ENCODE data around the gene CLSTN2.
A peak's percentile ranks its signal among the peaks of the same experiment; 100 is the strongest.

The CLSTN2 gene

GRCh38 chr3:139937674-139938279 is 2.8 kb downstream of the CLSTN2 start:
- no peaks in the 10 kb centered on the region for H3K36me3 ChIP-seq
- H3K4me3 ChIP-seq = no peak overlapping the region
- H3K27ac ChIP-seq = no peak overlapping the region
- intact Hi-C loops (cut with DNase I; ENCODE audit: low total_unique reads) = no loop called here
- H3K4me1 ChIP-seq = peaks cover 0 to 29% (median 19%) of the 10 kb centered on the region in 4 donors
- H3K27me3 ChIP-seq = peaks cover 0 to 26% of the 10 kb centered on the region in 2 donors
- DNase-seq = peak in 1 of 2 donors; percentile 54
- TF ChIP-seq CTCF (IDR thresholded peaks at IDR 0.05) = peak; percentile 50 to 65
- no peaks in the 10 kb centered on the region for H3K9me3 ChIP-seq

- Histone ChIP-seq H3K9me3 (no peaks in the 10 kb centered on the region), H3K4me3 (no peak overlapping the region), H3K27ac (no peak overlapping the region), H3K36me3 (no peaks in the 10 kb centered on the region), H3K27me3 (peaks cover 0 to 19% of the 10 kb centered on the region in 2 donors), H3K4me1 (peaks cover 0 to 24% (median 15%) of the 10 kb centered on the region in 4 donors)
- DNase-seq = no peak
- intact Hi-C loops (cut with DNase I; ENCODE audit: low total_unique reads) = no loop called here
- no peak for TF ChIP-seq CTCF (IDR thresholded peaks at IDR 0.05)
These were observed 4.8 kb downstream of the CLSTN2 start for GRCh38 chr3:139939681-139940190.

DNA sequence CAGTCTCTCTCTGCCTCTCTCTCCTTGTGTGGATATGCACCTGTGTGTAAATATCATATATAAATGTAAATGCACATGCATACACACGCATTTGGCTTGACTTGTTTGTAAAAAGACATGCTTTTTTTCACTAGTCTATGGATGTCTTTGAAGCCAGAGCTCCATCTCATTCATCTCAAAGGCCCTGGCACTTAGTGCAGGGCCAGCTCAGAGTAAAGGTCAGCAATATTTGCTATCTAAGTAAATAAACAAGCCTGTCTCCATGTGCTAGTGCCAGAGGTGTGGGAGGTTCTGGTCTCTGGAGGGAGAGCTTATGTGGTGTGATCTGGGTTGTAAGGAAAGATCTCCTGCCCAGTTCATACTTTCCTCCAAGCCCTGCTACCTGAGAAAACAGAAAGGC is 5.6 kb downstream of the CLSTN2 start:
- Histone ChIP-seq H3K27ac (no peak overlapping the region), H3K9me3 (no peaks in the 10 kb centered on the region), H3K4me3 (no peak overlapping the region), H3K36me3 (no peaks in the 10 kb centered on the region), H3K4me1 (peaks cover 0 to 16% (median 7%) of the 10 kb centered on the region in 4 donors), H3K27me3 (peaks cover 0 to 10% of the 10 kb centered on the region in 2 donors)
- no peak for TF ChIP-seq CTCF (IDR thresholded peaks at IDR 0.05)
- no peak for DNase-seq
- intact Hi-C loops (cut with DNase I; ENCODE audit: low total_unique reads) = no loop called here

DNA sequence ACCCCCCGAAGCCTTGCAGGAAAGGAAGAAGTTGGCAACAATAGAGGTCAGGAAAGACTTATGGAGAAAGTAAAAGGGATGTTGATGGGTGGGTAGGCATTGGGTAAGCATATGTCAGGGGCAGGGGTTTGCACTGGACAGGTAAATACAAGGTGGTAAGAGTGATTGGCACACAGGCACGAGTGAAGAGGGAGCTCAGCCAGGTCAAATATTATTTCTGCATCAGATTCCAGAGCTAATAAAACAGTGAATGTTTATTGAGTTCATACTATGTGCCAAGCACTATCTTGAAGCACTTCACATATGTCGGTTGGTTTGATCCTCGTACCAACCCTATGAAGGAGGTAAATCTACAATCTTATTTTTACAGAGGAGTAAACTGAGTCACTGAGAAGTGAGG is 6.6 kb downstream of the CLSTN2 start:
- DNase-seq = no peak
- no peak for TF ChIP-seq CTCF (IDR thresholded peaks at IDR 0.05)
- Histone ChIP-seq H3K27me3 (peaks cover 0 to 4% of the 10 kb centered on the region in 2 donors), H3K9me3 (peaks cover 0 to 3% (median 0%) of the 10 kb centered on the region in 3 donors), H3K4me1 (peaks cover 0 to 6% (median 0%) of the 10 kb centered on the region in 4 donors), H3K27ac (no peak overlapping the region), H3K36me3 (no peaks in the 10 kb centered on the region), H3K4me3 (no peak overlapping the region)
- intact Hi-C loops (cut with DNase I; ENCODE audit: low total_unique reads) = no loop called here

- DNase-seq = no peak
- TF ChIP-seq CTCF (IDR thresholded peaks at IDR 0.05) = no peak
- Histone ChIP-seq H3K4me1 (no peaks in the 10 kb centered on the region), H3K36me3 (no peaks in the 10 kb centered on the region), H3K9me3 (peaks cover 0 to 5% (median 0%) of the 10 kb centered on the region in 3 donors), H3K4me3 (no peak overlapping the region), H3K27me3 (no peaks in the 10 kb centered on the region), H3K27ac (no peak overlapping the region)
- intact Hi-C loops (cut with DNase I; ENCODE audit: low total_unique reads) = no loop called here
These were observed 9.4 kb downstream of the CLSTN2 start for GRCh38 chr3:139944256-139944910.

Data from tibial artery (tissue), 4 donors.